ENCODE results near the gene SELENOO. TPM values are rescaled to one million over a fixed set of nuclear protein-coding genes. Genes with fewer than 3 reads are reported as not detected.

The SELENOO gene
- total RNA-seq, 1 experiment from 2014 or later = 19.0 TPM

GRCh38 chr22:50175921-50176849 is 24.6 kb upstream of the SELENOO start:
- Histone ChIP-seq H3K27me3 (ENCODE audit: insufficient read depth, low read length) (no peaks in the 10 kb centered on the region; the same call in 1 of the 2 replicates), H2BK15ac (ENCODE audit: low read depth, low read length) (no peak overlapping the region), H3K23me2 (ENCODE audit: insufficient read length, low read depth, low read length, poor library complexity, severe bottlenecking) (no peaks in the 10 kb centered on the region), H3K27ac (ENCODE audit: insufficient read length, low read depth, low read length) (no peak overlapping the region), H3K4ac (ENCODE audit: low read depth, low read length) (no peak overlapping the region), H2BK5ac (ENCODE audit: insufficient read length, low read length) (no peak overlapping the region), H4K91ac (ENCODE audit: insufficient read length, low read depth, low read length) (no peak overlapping the region), H3K79me2 (ENCODE audit: insufficient read depth, low read length) (no peaks in the 10 kb centered on the region), H3K18ac (ENCODE audit: insufficient read length, low read depth, low read length) (no peak overlapping the region), H3K56ac (ENCODE audit: insufficient read length, low read depth, low read length) (no peak overlapping the region), H2BK120ac (ENCODE audit: low read depth, low read length, poor library complexity, severe bottlenecking) (no peak overlapping the region), H2BK12ac (ENCODE audit: insufficient read length, low read depth, low read length) (no peak overlapping the region), H3K4me1 (ENCODE audit: insufficient read depth, low read length) (no peaks in the 10 kb centered on the region), H2AK5ac (ENCODE audit: insufficient read length, low read length) (no peak overlapping the region), H3T11ph (ENCODE audit: low read length) (no peak overlapping the region), H4K8ac (replicated peaks; ENCODE audit: insufficient read length, low read depth, low read length) (no peak overlapping the region), H3K14ac (ENCODE audit: insufficient read depth, low read length) (no peak overlapping the region), H3K79me1 (ENCODE audit: insufficient read depth, low read depth, low read length, poor library complexity, severe bottlenecking) (no peaks in the 10 kb centered on the region), H4K5ac (ENCODE audit: insufficient read length, low read depth, low read length) (no peak overlapping the region), H3K23ac (ENCODE audit: insufficient read length, low read depth, low read length) (no peak overlapping the region), H2BK20ac (ENCODE audit: low read depth, low read length, poor library complexity, severe bottlenecking) (no peak overlapping the region), H3K9ac (ENCODE audit: extremely low read depth, insufficient read length, low read length) (no peak overlapping the region), H3K4me2 (ENCODE audit: insufficient read depth, insufficient read length, low read length) (no peak overlapping the region), H3K9me3 (ENCODE audit: control insufficient read depth, low read depth, low read length) (no peaks in the 10 kb centered on the region), H4K20me1 (ENCODE audit: control insufficient read depth, insufficient read depth, insufficient read length) (no peaks in the 10 kb centered on the region), H2AFZ (ENCODE audit: low read length) (no peak overlapping the region)
- TF ChIP-seq CTCF (conservative IDR thresholded peaks at IDR 0.05) = no peak
- Mint-ChIP-seq H3K36me3 (ENCODE audit: insufficient read depth in 1 of 3, low read depth in 3 of 3) (peaks cover 0 to 14% (median 4%) of the 10 kb centered on the region in 3 experiments; a peak in 5 of 7 replicates), H3K27me3 (ENCODE audit: low read depth) (peaks cover 12% of the 10 kb centered on the region), H3K27ac (no peak overlapping the region; a peak in 2 of 7 replicates), H3K9me3 (no peaks in the 10 kb centered on the region; a peak in 3 of 5 replicates), H3K4me1 (peaks cover under 1 to 2% of the 10 kb centered on the region in 2 experiments), H3K4me3 (no peak overlapping the region)
- DNase-seq = no peak
- WGBS (ENCODE audit: extremely low coverage, insufficient read length, low lambda C conversion rate) = no CpG with 5 or more reads among the region's 27 CpGs

Measured in H9 (cell line).